ENCODE measurements around the gene CAPRIN2.

CAPRIN2 gene

GRCh38 chr12:30782316-30783173 lies 27.8 kb upstream of the CAPRIN2 start:
- DNase-seq (ENCODE audit: low read depth): no peak
- no peak for TF ChIP-seq CTCF (conservative IDR thresholded peaks at IDR 0.05; ENCODE audit: low read length)
- no peak overlapping the region for H3K4me3 ChIP-seq (ENCODE audit: low read length)

- DNase-seq (ENCODE audit: low read depth): no peak
- TF ChIP-seq CTCF (conservative IDR thresholded peaks at IDR 0.05; ENCODE audit: low read length): no peak
- no peak overlapping the region for H3K4me3 ChIP-seq (ENCODE audit: low read length)
These were observed 24.8 kb upstream of the CAPRIN2 start for GRCh38 chr12:30779578-30779977.

GRCh38 chr12:30779178-30779577 lies 24.4 kb upstream of the CAPRIN2 start:
- no peak overlapping the region for H3K4me3 ChIP-seq (ENCODE audit: low read length)
- TF ChIP-seq CTCF (conservative IDR thresholded peaks at IDR 0.05; ENCODE audit: low read length): no peak
- DNase-seq (ENCODE audit: low read depth): no peak

GRCh38 chr12:30774599-30774998 lies 19.8 kb upstream of the CAPRIN2 start:
- TF ChIP-seq CTCF (conservative IDR thresholded peaks at IDR 0.05; ENCODE audit: low read length): no peak
- no peak overlapping the region for H3K4me3 ChIP-seq (ENCODE audit: low read length)
- no peak for DNase-seq (ENCODE audit: low read depth)

GRCh38 chr12:30769802-30770201 lies 15.1 kb upstream of the CAPRIN2 start:
- DNase-seq (ENCODE audit: low read depth): no peak
- no peak overlapping the region for H3K4me3 ChIP-seq (ENCODE audit: low read length)
- TF ChIP-seq CTCF (conservative IDR thresholded peaks at IDR 0.05; ENCODE audit: low read length): no peak

- no peak for TF ChIP-seq CTCF (conservative IDR thresholded peaks at IDR 0.05; ENCODE audit: low read length)
These were observed 9.5 kb upstream of the CAPRIN2 start for GRCh38 chr12:30764251-30764650.

GRCh38 chr12:30763053-30763452 lies 8.3 kb upstream of the CAPRIN2 start:
- TF ChIP-seq CTCF (conservative IDR thresholded peaks at IDR 0.05; ENCODE audit: low read length): no peak
- no peak for DNase-seq (ENCODE audit: low read depth)
- H3K4me3 ChIP-seq (ENCODE audit: low read length): no peak overlapping the region

More at GRCh38 chr12:30764251-30764650, 9.5 kb upstream of the CAPRIN2 start:
- no peak for DNase-seq (ENCODE audit: low read depth)
- H3K4me3 ChIP-seq (ENCODE audit: low read length): no peak overlapping the region
